HTERT RPE-1 (cell line): ENCODE data around the gene WDR90.

Source experiments
- in situ Hi-C: fragments of 300-500 bp; cut with MboI; formaldehyde crosslinking; loops from 4 replicates; pipeline ENCODE4 v1.14.3; 2020; ENCODE audit warnings: low sequenced_read_pairs

WDR90 gene

GRCh38 chr16:625977-626765, 23.0 kb upstream of the WDR90 start:
- in situ Hi-C loops = no loop called here

GRCh38 chr16:626787-627453, 22.2 kb upstream of the WDR90 start:
- in situ Hi-C loops = no loop called here

- in situ Hi-C loops = no loop called here
These were observed 21.5 kb upstream of the WDR90 start for GRCh38 chr16:627454-628239.

GRCh38 chr16:628321-629061, 20.7 kb upstream of the WDR90 start:
- in situ Hi-C loops = no loop called here

GRCh38 chr16:629185-629832, 19.9 kb upstream of the WDR90 start:
- in situ Hi-C loops = no loop called here

- in situ Hi-C loops = no loop called here
These were observed 19.3 kb upstream of the WDR90 start for GRCh38 chr16:629833-630248.

GRCh38 chr16:630249-630814, 18.8 kb upstream of the WDR90 start:
- in situ Hi-C loops = no loop called here

- in situ Hi-C loops = no loop called here
These were observed 18.3 kb upstream of the WDR90 start, which contains the start of gene WFIKKN1 for GRCh38 chr16:630815-631405. Gene WFIKKN1, plus strand, starts transcription at chr16:630985. Its CDS starts 269 bp downstream, at chr16:631254.

- in situ Hi-C loops = no loop called here
These were observed 17.3 kb upstream of the WDR90 start for GRCh38 chr16:631808-632358.

- in situ Hi-C loops = no loop called here
These were observed 16.5 kb upstream of the WDR90 start for GRCh38 chr16:632486-633335.

GRCh38 chr16:633336-634050, 15.7 kb upstream of the WDR90 start:
- in situ Hi-C loops = no loop called here

GRCh38 chr16:634051-634670, 15.0 kb upstream of the WDR90 start:
- in situ Hi-C loops = no loop called here

GRCh38 chr16:634996-635395, 14.2 kb upstream of the WDR90 start:
- in situ Hi-C loops = no loop called here

- in situ Hi-C loops = no loop called here
These were observed 13.5 kb upstream of the WDR90 start for GRCh38 chr16:635573-636205.

- in situ Hi-C loops = no loop called here
These were observed 12.7 kb upstream of the WDR90 start, which contains the start of gene METTL26 for GRCh38 chr16:636206-637080. Gene METTL26, minus strand, starts transcription at chr16:636305. Its CDS starts 15 bp downstream, at chr16:636290.
